Measurements from ENCODE around the gene UBE2C. TPM values are rescaled to one million over a fixed set of nuclear protein-coding genes. Genes with fewer than 3 reads are reported as not detected.

The UBE2C gene
- total RNA-seq, 1 experiment from 2014 or later: 205 TPM

- H3K27ac ChIP-seq (ENCODE audit: low read depth, low read length): no peak overlapping the region
- TF ChIP-seq SIN3A (IDR thresholded peaks at IDR 0.05; ENCODE audit: low read depth) (no peak), CEBPB (IDR thresholded peaks at IDR 0.05; ENCODE audit: low read depth) (no peak), CBX3 (IDR thresholded peaks at IDR 0.05; ENCODE audit: low read depth) (no peak), ZNF274 (IDR thresholded peaks at IDR 0.05; ENCODE audit: low read depth, low read length) (no peak), POLR2AphosphoS5 (IDR thresholded peaks at IDR 0.05; ENCODE audit: low read depth, low read length) (no peak), RAD21 (IDR thresholded peaks at IDR 0.05; ENCODE audit: low read depth) (no peak), TCF7L2 (IDR thresholded peaks at IDR 0.05; ENCODE audit: borderline replicate concordance, extremely low read depth, insufficient read depth, insufficient read length) (no peak), REST (IDR thresholded peaks at IDR 0.05; ENCODE audit: low read depth) (no peak), EZH2 (IDR thresholded peaks at IDR 0.05) (no peak)
- no peak overlapping the region for H3K4me3 ChIP-seq (replicated peaks in 1 of 2; ENCODE audit: low read depth in 1 of 2, low read length in 2 of 2)
- H3K4me2 ChIP-seq (ENCODE audit: low read length): peak overlapping the region; percentile 34; the same call in 1 of the 2 replicates
- intact Hi-C loops (cut with micrococcal nuclease): no loop called here
- DNase-seq (ENCODE audit: low read depth, low spot score) (no peak), ATAC-seq (peak; percentile 47)
- no TSS peak for BruUV-seq (replicated peaks)
- H3K4me1 ChIP-seq (ENCODE audit: control insufficient read depth in 1 of 2, insufficient read depth in 2 of 2, low read length in 2 of 2): peaks cover 9 to 25% of the 10 kb centered on the region in 2 experiments; a peak in 3 of 4 replicates
- H3K9me2 ChIP-seq (ENCODE audit: insufficient read depth): no peaks in the 10 kb centered on the region
- H3K9me3 ChIP-seq (ENCODE audit: control insufficient read depth in 1 of 2, insufficient read depth in 1 of 2, low read depth in 1 of 2, low read length in 2 of 2): no peaks in the 10 kb centered on the region
- ChIA-PET CTCF (no interaction called here), POLR2A (no interaction called here), RAD21 (ENCODE audit: low non-redundant PET in 1 of 2, low total read pairs in 2 of 2, uncharacterized antibody in 2 of 2, unreplicated experiment in 2 of 2) (no interaction called here)
- no peaks in the 10 kb centered on the region for H3K79me2 ChIP-seq (ENCODE audit: insufficient read depth, low read length)
- no peak overlapping the region for H3K9ac ChIP-seq (ENCODE audit: low read length)
- no peaks in the 10 kb centered on the region for H3K36me3 ChIP-seq (ENCODE audit: control insufficient read depth in 1 of 2, insufficient read depth in 2 of 2, low read length in 2 of 2)
- no peaks in the 10 kb centered on the region for H3K27me3 ChIP-seq (ENCODE audit: insufficient read depth, low read length)
- no peak overlapping the region for H2AFZ ChIP-seq (ENCODE audit: low read depth, low read length, poor library complexity, severe bottlenecking)
- H4K20me1 ChIP-seq (ENCODE audit: insufficient read depth): no peaks in the 10 kb centered on the region
Measured at GRCh38 chr20:45822857-45823256, 10.4 kb downstream of the UBE2C start.

Measured in HCT116 (cell line).